ENCODE data around the gene MFRP.

- TF ChIP-seq, protein P1, sequence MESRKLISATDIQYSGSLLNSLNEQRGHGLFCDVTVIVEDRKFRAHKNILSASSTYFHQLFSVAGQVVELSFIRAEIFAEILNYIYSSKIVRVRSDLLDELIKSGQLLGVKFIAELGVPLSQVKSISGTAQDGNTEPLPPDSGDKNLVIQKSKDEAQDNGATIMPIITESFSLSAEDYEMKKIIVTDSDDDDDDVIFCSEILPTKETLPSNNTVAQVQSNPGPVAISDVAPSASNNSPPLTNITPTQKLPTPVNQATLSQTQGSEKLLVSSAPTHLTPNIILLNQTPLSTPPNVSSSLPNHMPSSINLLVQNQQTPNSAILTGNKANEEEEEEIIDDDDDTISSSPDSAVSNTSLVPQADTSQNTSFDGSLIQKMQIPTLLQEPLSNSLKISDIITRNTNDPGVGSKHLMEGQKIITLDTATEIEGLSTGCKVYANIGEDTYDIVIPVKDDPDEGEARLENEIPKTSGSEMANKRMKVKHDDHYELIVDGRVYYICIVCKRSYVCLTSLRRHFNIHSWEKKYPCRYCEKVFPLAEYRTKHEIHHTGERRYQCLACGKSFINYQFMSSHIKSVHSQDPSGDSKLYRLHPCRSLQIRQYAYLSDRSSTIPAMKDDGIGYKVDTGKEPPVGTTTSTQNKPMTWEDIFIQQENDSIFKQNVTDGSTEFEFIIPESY (IDR thresholded peaks at IDR 0.05; ENCODE audit: borderline replicate concordance, low read depth) = no peak
- TF ChIP-seq CTCF (IDR thresholded peaks at IDR 0.05) (no peak), POLR2AphosphoS5 (IDR thresholded peaks at IDR 0.05; ENCODE audit: low read depth, low read length) (no peak), TAF1 (IDR thresholded peaks at IDR 0.05; ENCODE audit: borderline replicate concordance, low read depth, low read length) (no peak), TEAD4 (IDR thresholded peaks at IDR 0.05; ENCODE audit: borderline replicate concordance, insufficient read depth) (no peak), GABPA (IDR thresholded peaks at IDR 0.05; ENCODE audit: low read depth) (no peak), REST (IDR thresholded peaks at IDR 0.05; ENCODE audit: low read depth, low read length) (no peak), EP300 (IDR thresholded peaks at IDR 0.05; ENCODE audit: borderline replicate concordance in 1 of 2, low read depth in 1 of 2, low read length in 1 of 2) (no peak), NRF1 (IDR thresholded peaks at IDR 0.05; ENCODE audit: low read depth, low read length) (no peak), ELF1 (IDR thresholded peaks at IDR 0.05) (no peak), RFX5 (IDR thresholded peaks at IDR 0.05; ENCODE audit: low read length) (no peak), EZH2phosphoT487 (IDR thresholded peaks at IDR 0.05; ENCODE audit: borderline replicate concordance, low read depth) (no peak)
- TF ChIP-seq, protein P2, sequence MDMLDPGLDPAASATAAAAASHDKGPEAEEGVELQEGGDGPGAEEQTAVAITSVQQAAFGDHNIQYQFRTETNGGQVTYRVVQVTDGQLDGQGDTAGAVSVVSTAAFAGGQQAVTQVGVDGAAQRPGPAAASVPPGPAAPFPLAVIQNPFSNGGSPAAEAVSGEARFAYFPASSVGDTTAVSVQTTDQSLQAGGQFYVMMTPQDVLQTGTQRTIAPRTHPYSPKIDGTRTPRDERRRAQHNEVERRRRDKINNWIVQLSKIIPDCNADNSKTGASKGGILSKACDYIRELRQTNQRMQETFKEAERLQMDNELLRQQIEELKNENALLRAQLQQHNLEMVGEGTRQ (IDR thresholded peaks at IDR 0.05; ENCODE audit: borderline replicate concordance, low read depth, low read length) = no peak
Measured at GRCh38 chr11:119319700-119320239, 26.7 kb downstream of the MFRP start.
